ENCODE results near the gene MAP3K5.

DNA sequence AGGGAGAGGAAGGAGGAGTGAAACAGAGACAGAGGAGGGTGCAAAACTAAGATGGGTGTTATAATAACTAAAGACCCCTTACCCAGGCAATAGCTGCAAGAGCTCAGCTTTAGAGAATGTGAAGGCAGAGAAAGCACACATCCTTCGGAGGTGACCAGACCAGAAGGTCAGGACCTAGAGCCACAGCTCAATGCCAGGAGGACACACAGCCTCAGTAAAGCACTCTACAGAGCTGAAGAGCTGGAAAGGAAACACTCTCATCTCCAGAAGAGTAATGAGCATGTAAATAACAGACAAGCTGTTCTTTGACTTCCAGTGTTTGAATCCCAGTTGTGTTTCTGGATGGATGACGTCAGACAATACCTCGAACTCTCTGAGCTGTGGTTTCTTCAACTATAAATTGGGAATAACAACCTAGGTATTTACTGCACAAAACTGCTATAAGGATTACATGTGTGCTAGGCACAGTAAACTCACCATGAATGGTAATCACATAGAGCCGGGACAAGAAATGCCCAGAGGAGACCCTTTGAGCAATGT, 63.2 kb downstream of the MAP3K5 start:
- TF ChIP-seq, protein P1, sequence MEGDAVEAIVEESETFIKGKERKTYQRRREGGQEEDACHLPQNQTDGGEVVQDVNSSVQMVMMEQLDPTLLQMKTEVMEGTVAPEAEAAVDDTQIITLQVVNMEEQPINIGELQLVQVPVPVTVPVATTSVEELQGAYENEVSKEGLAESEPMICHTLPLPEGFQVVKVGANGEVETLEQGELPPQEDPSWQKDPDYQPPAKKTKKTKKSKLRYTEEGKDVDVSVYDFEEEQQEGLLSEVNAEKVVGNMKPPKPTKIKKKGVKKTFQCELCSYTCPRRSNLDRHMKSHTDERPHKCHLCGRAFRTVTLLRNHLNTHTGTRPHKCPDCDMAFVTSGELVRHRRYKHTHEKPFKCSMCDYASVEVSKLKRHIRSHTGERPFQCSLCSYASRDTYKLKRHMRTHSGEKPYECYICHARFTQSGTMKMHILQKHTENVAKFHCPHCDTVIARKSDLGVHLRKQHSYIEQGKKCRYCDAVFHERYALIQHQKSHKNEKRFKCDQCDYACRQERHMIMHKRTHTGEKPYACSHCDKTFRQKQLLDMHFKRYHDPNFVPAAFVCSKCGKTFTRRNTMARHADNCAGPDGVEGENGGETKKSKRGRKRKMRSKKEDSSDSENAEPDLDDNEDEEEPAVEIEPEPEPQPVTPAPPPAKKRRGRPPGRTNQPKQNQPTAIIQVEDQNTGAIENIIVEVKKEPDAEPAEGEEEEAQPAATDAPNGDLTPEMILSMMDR (IDR thresholded peaks at IDR 0.05) = no peak
- no peak for TF ChIP-seq POLR2A (IDR thresholded peaks at IDR 0.05)

All from adrenal gland (tissue), 5 donors.